Thyroid gland (tissue), 4 donors: Measurements from ENCODE around the gene MYO16. TPM values are rescaled to one million over a fixed set of nuclear protein-coding genes. Genes with fewer than 3 reads are reported as not detected.

Experiments
- DNase-seq, 2 donors: peaks; one replicate each; pipeline ENCODE4 v3.0.0-alpha.2; 2019
- H3K27ac ChIP-seq, 3 donors: fragments of 200-600 bp; sonication (generic); 1 replicate in 2 of 3; 2 replicates in 1 of 3; pipeline ENCODE4 v1.5.1; 2016 to 2019; ENCODE audit warnings: mild to moderate bottlenecking in 1 of 3, moderate library complexity in 1 of 3
- H3K27me3 ChIP-seq: fragments of 200-600 bp; sonication (generic); one replicate; pipeline ENCODE4 v1.5.1; 2019
- H3K36me3 ChIP-seq, 2 donors: fragments of 200-600 bp; sonication (generic); one replicate each; pipeline ENCODE4 v1.5.1; 2016 to 2019
- H3K4me1 ChIP-seq, 2 donors: fragments of 200-600 bp; sonication (generic); one replicate each; pipeline ENCODE4 v1.5.1; 2017 to 2019
- H3K4me3 ChIP-seq, 3 donors: fragments of 200-600 bp; sonication (generic); replicated peaks in 1 of 3; 1 replicate in 2 of 3; 2 replicates in 1 of 3; pipeline ENCODE4 v1.5.1; 2016; ENCODE audit warnings: mild to moderate bottlenecking in 1 of 3
- H3K9me3 ChIP-seq: fragments of 200-600 bp; sonication (generic); one replicate; pipeline ENCODE4 v1.5.1; 2017
- CTCF ChIP-seq, 6 experiments: fragments of 200-600 bp in 3 of 6; fragments of 450-650 bp in 3 of 6; sonication (generic) in 3 of 6; IDR thresholded peaks; one replicate each; pipeline ENCODE4 v1.5.1; 2016 to 2019; ENCODE audit warnings: antibody characterized with exemption in 6 of 6, mild to moderate bottlenecking in 2 of 6, inconsistent platforms in 1 of 6, moderate library complexity in 1 of 6
- POLR2A ChIP-seq, 2 donors: fragments of 450-650 bp; IDR thresholded peaks; one replicate each; pipeline ENCODE4 v1.6.1; 2017; ENCODE audit warnings: antibody characterized with exemption in 2 of 2, mild to moderate bottlenecking in 2 of 2, moderate library complexity in 1 of 2
- WGBS, 2 donors: methylation state at CpG; one replicate each; pipeline ENCODE4 v1.1.5; 2017; 5-methylcytosine and 5-hydroxymethylcytosine counted together
- intact Hi-C: fragments of 100-400 bp; cut with DNase I; formaldehyde crosslinking; loops from one replicate; pipeline ENCODE4 v1.15.1; 2023
- total RNA-seq, 4 donors: library from RNA; depleted of rRNA; stranded (reverse); fragments of >200 nt; gene quantifications; one replicate each; pipeline ENCODE4 v1.2.3, GENCODE V29; 2016

MYO16 gene
- total RNA-seq, 4 donors from 2014 or later, result 0.10 to 0.13 (median 0.13) TPM; not detected in 1

DNA sequence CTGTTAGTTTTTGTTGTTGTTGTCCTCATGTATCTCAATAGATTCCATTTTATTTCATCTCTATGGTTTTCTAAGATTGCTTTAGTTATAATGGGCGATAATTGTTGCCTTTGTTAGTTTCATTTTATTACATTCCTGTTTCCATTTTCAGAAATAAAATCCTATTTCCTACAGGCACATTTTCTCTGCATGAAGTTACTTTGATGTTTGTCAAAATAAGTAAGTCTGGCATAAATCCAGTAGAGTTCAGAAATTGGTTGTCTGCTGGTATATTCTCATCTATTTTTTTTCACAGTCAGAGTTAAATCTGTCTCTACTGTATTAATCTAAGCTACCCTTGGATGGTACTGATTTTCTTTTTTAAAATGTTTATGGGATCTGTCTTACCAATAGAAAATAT is 204.1 kb downstream of the MYO16 start:
- H3K4me3 ChIP-seq, result no peak overlapping the region
- 82 to 86% methylated on average over 1 of the region's 1 CpG for WGBS, 2 donors

DNA sequence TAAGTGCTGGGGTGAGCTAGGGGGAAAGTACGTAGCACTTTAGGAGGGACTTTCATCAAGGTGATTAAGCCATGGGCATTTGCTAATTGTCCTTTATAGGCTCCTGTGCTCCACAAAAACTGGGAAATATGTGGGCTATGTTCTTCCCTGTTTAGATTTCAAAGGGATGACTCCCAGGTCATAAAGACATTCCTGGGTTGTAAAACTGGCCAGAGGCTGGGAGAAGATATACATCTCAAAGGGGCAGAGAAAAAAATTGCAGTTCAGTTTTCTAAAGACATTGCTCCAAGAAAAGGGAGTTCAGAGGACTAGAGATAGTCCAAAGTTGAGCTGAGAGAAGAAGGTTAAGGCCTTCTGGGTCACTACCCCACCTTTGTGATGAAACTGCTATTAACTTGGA is 204.8 kb downstream of the MYO16 start:
- no peaks in the 10 kb centered on the region for H3K4me1 ChIP-seq
- no peaks in the 10 kb centered on the region for H3K36me3 ChIP-seq
- DNase-seq, result no peak
- no peak overlapping the region for H3K4me3 ChIP-seq
- no peaks in the 10 kb centered on the region for H3K27me3 ChIP-seq
- H3K9me3 ChIP-seq, result no peaks in the 10 kb centered on the region
- no peak overlapping the region for H3K27ac ChIP-seq
- 86 to 92% methylated on average over 1 of the region's 1 CpG for WGBS, 2 donors
- intact Hi-C loops, result no loop called here
- no peak for TF ChIP-seq POLR2A (IDR thresholded peaks at IDR 0.05)
- TF ChIP-seq CTCF (IDR thresholded peaks at IDR 0.05), result no peak

More for the DNA sequence above, 204.1 kb downstream of the MYO16 start:
- no peak for TF ChIP-seq CTCF (IDR thresholded peaks at IDR 0.05)
- no peak for TF ChIP-seq POLR2A (IDR thresholded peaks at IDR 0.05)
- DNase-seq, result no peak
- Histone ChIP-seq H3K27me3 (no peaks in the 10 kb centered on the region), H3K36me3 (no peaks in the 10 kb centered on the region), H3K4me1 (no peaks in the 10 kb centered on the region), H3K27ac (no peak overlapping the region), H3K9me3 (no peaks in the 10 kb centered on the region)
- intact Hi-C loops, result no loop called here

- Histone ChIP-seq H3K27ac (no peak overlapping the region), H3K4me3 (no peak overlapping the region), H3K27me3 (no peaks in the 10 kb centered on the region), H3K36me3 (no peaks in the 10 kb centered on the region), H3K9me3 (no peaks in the 10 kb centered on the region), H3K4me1 (no peaks in the 10 kb centered on the region)
- no peak for DNase-seq
- intact Hi-C loops, result no loop called here
- WGBS, 2 donors, result 63 to 68% methylated on average over 3 of the region's 3 CpGs
- TF ChIP-seq POLR2A (IDR thresholded peaks at IDR 0.05) (no peak), CTCF (IDR thresholded peaks at IDR 0.05) (no peak)
These were observed 205.7 kb downstream of the MYO16 start for GRCh38 chr13:108835083-108835482.

GRCh38 chr13:108850691-108851090 is 221.3 kb downstream of the MYO16 start:
- no peak for DNase-seq
- Histone ChIP-seq H3K4me1 (no peaks in the 10 kb centered on the region), H3K27me3 (no peaks in the 10 kb centered on the region), H3K9me3 (no peaks in the 10 kb centered on the region), H3K36me3 (no peaks in the 10 kb centered on the region), H3K27ac (no peak overlapping the region), H3K4me3 (no peak overlapping the region)
- no peak for TF ChIP-seq POLR2A (IDR thresholded peaks at IDR 0.05)
- intact Hi-C loops, result no loop called here
- WGBS, 2 donors, result 73 to 76% methylated on average over 4 of the region's 4 CpGs

GRCh38 chr13:108851660-108852059 is 222.2 kb downstream of the MYO16 start:
- Histone ChIP-seq H3K4me3 (no peak overlapping the region), H3K4me1 (no peaks in the 10 kb centered on the region), H3K27me3 (no peaks in the 10 kb centered on the region), H3K36me3 (no peaks in the 10 kb centered on the region), H3K9me3 (no peaks in the 10 kb centered on the region), H3K27ac (no peak overlapping the region)
- 64 to 83% methylated on average over 4 of the region's 4 CpGs for WGBS, 2 donors
- no peak for DNase-seq
- intact Hi-C loops, result no loop called here
- no peak for TF ChIP-seq POLR2A (IDR thresholded peaks at IDR 0.05)
- no peak for TF ChIP-seq CTCF (IDR thresholded peaks at IDR 0.05)

- intact Hi-C loops, result no loop called here
- WGBS, 2 donors, result 93 to 95% methylated on average over 10 of the region's 10 CpGs
- H3K36me3 ChIP-seq, result no peaks in the 10 kb centered on the region
- no peak for DNase-seq
- no peak overlapping the region for H3K4me3 ChIP-seq
- H3K27me3 ChIP-seq, result no peaks in the 10 kb centered on the region
- no peaks in the 10 kb centered on the region for H3K4me1 ChIP-seq
- no peak overlapping the region for H3K27ac ChIP-seq
- no peak for TF ChIP-seq CTCF (IDR thresholded peaks at IDR 0.05)
- no peak for TF ChIP-seq POLR2A (IDR thresholded peaks at IDR 0.05)
- no peaks in the 10 kb centered on the region for H3K9me3 ChIP-seq
These were observed 223.6 kb downstream of the MYO16 start for GRCh38 chr13:108853031-108853430.
